Left renal cortex interstitium (tissue), 4 donors: Measurements from ENCODE around the gene CSMD2. TPM values are rescaled to one million over a fixed set of nuclear protein-coding genes. Genes with fewer than 3 reads are reported as not detected.

Source experiments
- DNase-seq, 4 donors: peaks; one replicate each; pipeline ENCODE4 v3.0.0-alpha.2; 2013; ENCODE audit warnings: low read depth in 4 of 4, low spot score in 2 of 4, missing footprints in 1 of 4
- polyA plus RNA-seq, 4 donors: library from polyadenylated mRNA; unstranded; fragments of 120-200 nt; gene quantifications; one replicate each; pipeline ENCODE4 v1.2.1, GENCODE V29; 2013; ENCODE audit not compliant: insufficient read length in 4 of 4

CSMD2 gene
- polyA plus RNA-seq, 4 donors, result 0.60 to 1.4 (median 0.92) TPM

DNA sequence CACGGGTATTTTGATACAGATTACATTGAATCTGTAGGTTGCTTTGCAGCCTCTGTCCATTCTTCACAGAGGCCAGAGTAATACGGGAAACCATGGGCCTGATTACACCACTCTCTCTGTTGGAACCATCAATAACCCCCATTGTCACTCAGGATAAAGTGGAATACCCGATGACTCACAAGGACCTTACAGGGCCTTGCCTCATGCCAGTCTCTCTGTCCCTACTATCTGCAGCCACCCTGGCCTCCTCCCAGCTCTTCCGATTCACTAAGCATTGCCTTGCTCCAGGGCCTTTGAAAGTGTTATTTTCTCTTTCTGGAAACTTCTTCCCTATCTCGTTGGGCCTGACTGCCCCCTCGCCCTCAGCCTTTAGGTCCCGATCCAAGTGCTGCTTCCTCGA is 239.4 kb downstream of the CSMD2 start:
- no peak for DNase-seq

DNA sequence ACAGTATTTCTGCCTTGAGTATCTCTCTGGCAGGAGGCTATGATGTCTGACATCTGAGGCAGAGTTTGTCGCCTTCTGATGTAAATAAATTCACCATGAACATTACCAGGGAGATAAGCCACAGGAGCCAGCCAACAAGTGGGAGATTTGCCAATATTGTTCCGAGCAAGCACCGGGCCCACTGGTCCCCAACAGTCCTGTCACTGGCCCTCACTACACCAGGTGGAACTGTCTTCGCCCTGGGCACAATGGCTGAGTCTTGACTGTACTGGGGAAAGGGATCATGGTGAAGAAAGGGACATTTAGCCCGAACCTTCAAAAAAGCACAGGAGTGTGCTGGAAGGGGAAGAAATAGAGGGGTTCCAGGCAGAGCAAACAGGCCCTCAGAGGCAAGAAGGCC is 243.7 kb downstream of the CSMD2 start:
- no peak for DNase-seq

DNA sequence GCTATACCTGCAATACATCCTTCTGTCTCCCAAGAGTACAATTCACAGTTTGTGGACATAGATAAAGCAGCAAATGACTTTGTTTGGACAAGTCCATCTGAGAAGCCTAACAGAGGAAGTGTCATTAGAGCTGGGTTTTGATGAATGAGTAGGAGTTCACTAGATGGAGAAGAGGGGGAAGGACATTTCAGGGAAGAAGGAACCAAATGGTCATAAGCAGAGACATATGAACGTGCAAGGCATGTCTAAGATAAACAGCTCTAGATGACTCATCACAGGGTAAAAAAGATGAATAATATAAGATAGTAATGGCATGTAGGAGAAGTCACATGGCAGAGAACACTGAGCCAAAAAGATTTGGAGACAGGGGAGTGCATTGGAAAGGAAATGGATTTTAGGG is 246.7 kb downstream of the CSMD2 start:
- no peak for DNase-seq

DNA sequence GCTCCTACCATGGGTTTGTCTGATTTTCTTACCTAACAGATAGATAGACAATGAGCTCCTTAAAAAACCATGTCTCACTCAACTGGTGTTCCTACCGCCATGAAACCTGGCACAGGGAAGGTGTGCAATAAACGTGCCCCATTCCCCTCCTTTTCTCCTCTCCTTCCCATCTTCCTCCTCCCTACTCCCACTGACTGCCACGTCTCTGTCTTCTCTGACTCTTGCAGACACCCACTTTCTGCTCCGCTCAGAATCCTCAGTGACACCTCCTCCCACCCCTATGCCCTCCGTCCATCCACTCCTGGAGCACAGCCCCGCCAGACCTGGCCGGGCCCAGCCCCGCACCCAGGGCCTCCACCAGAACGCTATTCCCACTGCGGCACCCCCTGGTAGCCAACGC is 248.2 kb downstream of the CSMD2 start:
- no peak for DNase-seq

DNA sequence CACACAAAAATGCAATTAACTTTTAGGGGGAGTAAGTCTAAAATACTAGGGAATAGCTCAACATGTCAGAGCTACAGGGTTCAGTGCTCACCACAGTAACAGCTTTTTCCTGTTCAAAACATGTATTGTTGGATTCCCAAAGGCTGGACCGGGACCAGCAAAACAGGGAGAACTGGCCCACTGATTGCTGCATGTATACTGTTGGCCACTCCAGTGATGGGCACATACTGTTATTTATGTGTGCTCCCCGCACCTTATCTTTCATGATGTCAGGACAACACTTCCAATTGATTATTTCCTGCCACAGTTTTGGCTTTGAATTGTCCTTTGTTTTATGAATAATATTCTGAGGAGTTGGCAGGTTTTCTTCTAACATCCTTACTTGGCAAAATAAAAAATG is 250.5 kb downstream of the CSMD2 start:
- DNase-seq, result no peak

DNA sequence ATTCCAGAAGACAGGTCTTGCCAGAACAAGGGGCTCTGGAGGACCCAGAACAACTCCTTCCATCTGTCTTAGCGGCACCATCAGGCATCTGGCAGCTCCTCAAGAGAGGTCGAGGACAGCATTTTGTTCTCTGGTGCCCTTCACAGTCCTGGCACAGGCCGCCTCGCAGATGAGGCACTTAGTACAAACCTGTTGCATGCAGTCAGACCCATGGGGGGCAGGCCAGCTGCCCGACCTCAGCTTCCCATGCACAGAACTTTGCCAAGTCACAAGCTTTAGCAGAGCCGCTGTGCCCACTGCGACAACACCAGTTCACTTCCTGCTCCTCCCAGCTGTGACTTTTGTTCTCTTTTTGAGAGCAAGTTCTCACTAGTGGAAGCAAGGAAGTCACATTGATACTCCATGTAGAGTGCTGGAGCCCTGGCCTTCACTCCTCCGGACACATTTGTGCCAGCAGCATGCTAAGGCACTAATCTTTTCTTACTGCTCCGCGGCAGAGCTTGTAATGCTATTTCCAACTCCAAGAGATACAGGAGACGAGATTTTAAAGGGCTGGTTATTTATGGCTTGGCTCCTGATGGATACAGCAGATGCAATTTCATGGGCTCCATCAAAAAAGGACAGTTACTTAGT is 256.6 kb downstream of the CSMD2 start:
- DNase-seq, result no peak

DNA sequence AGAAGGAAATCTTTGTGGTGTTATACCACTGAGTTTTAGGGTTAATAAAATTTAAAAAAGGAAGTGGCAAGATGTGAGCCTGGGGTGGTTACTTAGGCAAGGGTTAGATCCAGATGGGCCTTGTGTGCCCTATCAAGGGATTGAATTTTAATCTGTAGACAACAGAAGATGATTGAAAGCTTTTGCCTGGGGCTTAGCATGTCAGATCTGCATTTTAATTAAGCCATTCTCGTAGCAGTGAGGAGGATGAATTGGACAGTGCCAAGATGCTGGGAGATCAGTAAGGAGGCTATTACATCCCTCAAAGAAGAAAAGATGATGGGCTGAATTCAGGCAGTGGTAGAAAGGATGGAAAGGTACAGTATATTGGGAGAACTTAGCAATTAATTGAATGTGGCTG is 258.9 kb downstream of the CSMD2 start:
- DNase-seq, result no peak

DNA sequence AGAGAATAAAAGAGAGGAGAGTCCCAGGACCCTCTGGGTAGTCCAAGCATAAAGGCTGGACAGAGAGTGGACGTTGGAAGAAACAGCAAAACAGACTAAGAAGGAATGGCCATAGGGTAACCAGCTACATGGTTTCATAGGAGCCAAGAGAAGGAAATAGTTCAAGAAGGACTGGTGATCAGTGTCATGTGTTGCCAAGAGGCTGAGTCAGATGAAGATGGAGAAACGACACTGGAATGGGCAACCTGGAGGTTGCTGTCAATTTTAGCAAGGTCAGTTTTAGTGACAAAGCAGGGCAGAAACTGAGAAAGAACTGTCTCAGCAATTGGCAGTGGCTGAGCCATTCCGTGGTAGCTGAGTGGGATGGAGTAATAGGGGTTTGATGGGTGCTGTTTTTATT is 259.8 kb downstream of the CSMD2 start:
- no peak for DNase-seq

DNA sequence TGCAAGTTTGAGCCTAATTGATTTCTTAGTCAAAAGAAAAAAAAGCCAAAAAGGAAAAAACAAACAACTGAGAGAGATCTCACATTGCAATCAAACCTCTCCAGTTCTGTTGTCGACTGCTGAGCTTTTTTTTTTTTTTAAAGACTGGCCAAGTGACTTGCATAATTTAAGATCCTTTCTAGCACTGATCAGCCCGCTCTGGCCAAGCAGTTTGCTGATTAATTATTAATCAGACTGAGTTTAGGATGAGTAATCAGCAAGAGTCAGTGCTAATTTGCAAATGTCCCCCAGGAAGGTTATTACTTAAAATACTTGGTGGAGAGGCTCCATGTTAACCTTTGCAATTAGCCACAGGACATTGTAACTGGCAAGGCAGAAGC is 261.8 kb downstream of the CSMD2 start:
- peak in 2 of 4 donors; percentile 11 to 19 for DNase-seq

DNA sequence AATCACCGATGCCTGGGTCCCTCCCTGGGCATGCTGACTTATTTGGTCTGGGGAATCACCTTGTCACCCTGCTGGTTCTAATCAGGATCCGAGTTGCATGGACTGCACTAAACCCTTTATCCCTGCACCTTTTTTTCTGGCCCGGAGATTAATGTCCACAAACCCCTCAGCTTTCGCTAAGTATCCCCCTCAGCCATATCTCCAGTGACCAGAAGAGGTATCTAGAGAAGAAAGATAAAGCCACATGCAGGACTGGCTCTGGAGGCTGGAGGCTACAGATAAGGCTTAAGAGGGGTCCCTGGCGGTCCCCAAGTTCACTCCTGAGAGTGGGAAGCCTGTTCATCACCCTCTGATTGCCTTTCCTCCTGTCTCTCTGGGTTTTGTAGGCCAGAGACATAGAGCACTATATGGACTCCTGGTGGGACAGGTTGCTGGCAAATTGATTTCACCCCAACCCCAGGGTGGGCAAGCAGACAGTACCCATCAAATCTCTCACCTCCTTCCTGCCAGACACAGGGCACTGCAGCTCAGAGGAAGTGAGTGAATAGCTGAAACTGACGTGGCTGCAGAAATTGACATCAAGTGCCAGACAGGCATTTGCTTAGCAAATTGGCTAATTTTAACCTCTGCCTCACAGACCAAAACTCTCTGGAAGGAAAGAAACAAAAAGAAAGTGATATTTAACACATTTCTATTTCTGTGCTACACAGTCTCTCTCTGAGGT is 262.4 kb downstream of the CSMD2 start:
- DNase-seq, result no peak

DNA sequence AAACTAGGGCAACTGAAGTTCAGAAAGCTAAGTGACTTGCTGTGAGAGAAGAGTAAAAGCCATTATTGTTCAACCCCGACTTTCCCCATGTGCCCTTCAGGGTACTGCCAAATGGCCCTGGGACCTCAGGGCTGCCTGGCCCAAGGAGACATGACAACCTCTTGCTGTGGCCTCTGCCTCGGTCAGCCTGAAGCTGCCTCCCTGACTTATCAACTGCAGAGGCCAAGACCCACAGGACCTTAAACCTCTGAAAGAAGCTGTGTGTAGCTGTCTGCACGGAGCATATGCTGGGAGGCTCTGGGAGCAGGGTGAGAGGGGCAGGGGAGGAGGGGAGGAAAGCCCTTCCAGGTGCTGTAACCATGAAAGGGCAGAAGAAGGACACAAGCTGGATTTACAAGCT is 265.3 kb downstream of the CSMD2 start:
- no peak for DNase-seq

DNA sequence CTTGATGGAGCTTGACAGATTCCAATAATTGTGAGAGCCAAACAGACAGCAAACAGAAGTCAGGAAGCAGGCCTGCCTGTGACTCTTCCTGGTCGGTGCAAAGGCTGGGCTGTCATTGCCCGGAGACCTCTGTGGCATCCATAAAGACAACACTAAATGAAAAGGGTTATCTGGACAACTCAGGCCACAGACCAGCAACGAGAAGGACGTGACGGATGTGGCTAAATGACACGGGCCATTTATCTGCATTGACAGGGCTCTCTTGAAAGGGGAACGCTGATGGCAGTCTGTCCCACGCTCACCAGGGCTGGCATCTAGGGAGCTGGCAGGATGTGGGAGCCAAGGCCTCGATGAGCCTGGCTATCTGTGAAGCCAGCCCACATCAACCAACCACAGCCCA is 266.1 kb downstream of the CSMD2 start:
- DNase-seq, result no peak

DNA sequence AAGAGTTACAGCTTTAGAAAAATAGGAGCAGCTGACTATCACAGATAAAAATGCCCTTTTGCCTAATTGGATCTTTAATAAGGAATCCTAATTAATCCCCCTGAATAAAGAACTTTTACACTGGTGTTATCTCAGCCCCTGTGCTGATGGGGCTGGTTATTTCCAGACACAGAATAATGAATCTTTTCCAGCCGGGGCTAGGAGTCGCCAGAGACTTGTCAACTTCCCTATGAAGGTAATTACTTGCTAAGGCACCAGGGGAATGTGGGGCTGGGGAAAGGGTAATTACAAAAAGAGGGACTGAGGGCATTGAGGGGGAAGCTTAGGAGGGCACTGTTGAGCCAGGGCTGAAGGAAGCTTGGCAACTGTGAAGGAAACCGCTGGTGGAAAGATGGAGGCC is 266.6 kb downstream of the CSMD2 start:
- DNase-seq, result no peak

DNA sequence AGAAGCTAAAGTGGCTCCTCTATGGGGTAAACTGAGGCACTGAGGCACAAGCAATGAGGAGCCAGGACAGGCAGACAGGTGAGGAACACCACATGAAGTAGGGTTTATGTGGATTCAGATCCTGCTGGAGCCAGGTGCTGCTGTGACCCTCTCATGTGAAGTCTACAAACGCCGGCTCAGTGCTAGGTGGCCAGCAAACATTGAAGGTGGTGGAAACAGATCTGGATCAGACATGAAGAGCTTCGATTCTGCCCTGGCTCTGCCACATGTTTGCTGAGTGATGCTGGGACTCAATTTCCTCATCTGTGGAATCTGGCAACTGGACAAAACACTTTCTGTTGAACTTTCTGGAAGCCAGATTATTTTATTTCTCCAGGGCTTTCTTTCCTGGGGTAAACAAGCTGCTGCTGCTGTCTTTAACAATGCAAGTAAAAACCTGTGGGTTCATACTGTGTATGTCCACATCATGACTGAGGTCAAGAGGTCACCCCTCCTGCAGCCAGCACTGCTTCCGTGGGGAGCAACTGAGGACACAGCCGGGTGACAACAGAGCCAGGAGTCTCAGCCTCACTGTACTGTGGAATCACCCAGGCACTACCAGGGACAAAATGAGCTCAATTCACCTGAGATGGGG is 267.8 kb downstream of the CSMD2 start:
- DNase-seq, result no peak

DNA sequence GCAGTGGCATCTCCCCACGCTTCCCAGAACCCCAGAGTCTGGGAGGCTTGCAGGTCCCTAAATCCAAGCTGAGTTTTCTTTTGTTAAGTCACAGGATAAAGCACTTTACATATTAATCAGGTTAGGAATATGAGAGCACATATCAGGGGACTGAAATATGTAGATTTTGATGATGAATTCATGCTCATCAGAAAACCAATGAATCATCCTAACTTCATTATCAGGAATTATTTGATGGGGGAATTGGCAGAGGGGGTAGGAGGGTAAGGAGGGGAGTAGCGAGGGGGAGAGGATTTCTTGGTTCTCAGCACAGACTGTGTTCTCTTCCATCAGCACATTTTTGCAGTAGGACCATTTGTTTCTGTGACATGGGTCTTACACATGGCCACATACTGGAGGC is 269.1 kb downstream of the CSMD2 start:
- DNase-seq, result no peak

DNA sequence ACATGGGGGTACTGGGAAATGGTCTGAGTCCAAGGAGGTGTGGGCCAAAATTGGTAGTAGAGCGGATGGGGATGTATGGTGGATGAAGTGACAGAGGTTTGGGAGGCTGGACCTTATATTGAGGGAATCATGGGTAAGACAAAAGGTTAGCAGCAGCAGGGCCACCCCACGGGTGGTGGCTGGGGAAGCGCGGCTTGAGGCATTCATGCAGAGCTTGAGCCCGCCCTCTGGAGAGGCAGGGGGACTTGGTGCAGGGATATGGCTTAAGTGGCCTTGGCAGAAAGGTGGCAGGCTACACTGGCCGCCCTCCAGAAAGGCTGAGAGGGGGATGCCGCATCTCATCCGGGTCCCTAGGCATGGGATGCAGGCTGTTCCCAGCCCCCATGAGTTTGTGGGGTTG is 269.6 kb downstream of the CSMD2 start:
- no peak for DNase-seq

DNA sequence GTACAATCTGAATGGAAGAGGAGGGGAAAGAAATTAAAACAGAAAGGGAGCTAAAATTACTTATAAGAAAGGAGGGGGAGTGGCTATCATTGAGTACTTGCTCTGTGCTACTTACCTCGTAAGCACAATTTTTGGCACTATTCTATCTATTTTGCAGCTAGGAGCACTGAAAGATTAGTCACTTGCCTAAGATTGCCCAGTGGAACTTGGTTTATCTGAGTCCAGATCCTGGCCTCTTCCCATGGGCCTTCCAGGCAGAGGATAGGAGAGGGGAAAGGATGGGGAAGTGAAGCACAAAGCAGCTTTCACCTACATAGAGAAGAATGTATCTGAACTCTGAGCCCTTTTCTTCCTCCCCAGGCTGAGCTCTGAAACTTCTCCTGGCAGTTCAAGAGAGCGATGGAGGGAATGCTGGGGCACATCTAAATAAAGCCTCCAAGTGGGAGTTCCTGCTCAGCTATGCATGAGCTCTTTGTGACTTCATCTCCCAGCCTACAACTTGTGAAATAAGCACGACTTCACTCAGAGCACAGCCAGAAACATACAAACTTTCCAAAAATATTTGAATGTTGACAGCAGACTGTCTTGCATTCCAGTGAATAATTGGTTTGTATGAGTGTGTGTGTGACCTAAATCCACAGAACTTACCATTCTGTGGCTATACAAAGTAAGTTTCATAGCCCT is 271.7 kb downstream of the CSMD2 start:
- no peak for DNase-seq

DNA sequence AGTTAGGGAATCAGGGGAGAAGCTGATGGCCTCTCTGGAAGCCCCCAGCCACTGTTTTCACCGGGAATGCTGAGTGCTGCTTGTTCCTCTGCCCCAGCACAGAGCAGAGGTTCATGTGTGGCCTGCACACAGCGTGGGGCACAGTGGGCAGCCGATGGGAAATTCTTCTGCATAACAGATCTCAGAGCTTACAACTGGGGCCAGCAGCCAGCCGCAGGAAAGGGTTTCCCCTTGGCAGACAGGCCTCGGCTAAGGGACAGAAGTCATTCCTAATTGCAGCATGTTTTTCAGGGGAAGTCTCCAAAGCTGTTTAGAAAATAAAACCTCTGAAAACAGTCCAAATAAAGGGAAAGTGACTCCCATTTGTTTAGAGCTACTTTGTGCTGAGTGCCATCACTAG is 278.5 kb downstream of the CSMD2 start:
- DNase-seq, result no peak

DNA sequence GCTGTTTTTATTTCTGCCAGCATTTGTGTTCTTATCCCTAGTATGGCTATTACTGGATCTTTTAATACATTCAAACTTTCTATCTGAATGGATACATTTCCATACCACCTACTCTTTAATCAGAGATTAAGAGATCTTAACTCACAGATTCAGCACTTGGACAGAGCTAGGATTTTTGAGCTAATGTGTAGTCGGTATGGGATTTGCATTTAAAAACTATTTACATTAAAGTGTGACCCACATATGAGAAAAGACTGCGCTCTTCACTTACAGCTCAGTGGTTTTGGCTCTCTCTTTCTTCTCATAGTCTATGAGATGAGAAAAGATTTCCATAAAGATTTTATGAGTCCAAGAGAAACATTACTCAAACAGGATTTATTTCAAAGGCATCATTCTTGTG is 284.7 kb downstream of the CSMD2 start:
- DNase-seq, result no peak

DNA sequence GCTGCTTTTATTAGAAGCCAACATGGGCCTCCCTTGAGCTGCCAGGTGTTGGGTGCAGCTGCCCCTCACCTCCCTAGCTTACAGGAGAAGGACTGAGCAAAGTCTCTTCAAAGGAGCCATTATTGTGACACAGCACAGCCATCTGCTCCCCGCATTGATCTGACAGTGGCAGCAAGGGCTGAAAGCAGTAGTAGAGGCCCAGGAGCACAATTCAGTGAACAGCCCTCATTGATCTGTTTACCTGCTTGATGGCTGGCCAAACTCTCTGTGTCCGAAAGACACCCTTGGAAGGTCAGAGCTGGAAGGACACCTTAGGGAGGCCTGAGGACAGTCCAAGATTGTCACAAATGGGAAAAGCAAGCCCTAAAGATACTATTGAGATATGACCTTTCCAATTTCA is 286.6 kb downstream of the CSMD2 start:
- no peak for DNase-seq

DNA sequence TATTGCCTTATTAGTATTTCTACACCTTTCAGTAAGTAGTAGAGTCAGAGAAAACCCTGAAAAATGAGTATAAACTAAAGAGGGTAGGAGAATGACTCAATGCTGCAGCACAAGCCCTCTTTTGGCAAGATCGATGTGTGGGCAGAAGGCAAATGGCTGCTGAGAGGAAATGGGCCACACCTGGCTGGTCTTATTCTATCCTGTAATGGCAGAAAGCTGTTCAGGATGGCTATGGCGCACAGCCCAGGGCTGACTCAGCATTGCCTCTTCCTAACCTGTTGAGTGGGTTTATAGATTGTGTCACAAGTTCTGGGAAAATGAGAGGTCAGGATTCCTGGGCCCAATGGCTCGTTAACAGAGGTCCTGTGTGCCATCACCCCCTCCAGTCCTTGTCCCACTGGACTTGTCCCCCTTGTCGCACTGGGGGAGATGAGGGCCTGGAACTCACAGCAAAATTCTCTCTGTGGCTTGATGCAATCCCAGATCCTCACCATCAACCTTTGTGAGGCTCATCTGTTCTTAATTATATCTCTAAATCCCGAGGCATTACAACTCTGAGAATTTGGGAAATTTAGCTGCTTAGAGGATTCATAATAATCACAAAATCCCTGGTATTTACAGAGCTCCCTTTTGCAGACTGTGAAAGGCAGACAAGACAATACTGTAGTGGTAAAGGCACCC is 287.9 kb downstream of the CSMD2 start:
- no peak for DNase-seq
